Esophagus muscularis mucosa (tissue), 4 donors: Measurements from ENCODE around the gene DNAAF5. TPM values are rescaled to one million over a fixed set of nuclear protein-coding genes. Genes with fewer than 3 reads are reported as not detected.

ENCODE experiments used
- DNase-seq: peaks from one replicate; pipeline ENCODE4 v3.0.0-alpha.2; 2017; ENCODE audit errors: extremely low spot score
- H3K27ac ChIP-seq, 4 donors: fragments of 200-600 bp; sonication (generic); replicated peaks in 1 of 4; 1 replicate in 3 of 4; 2 replicates in 1 of 4; pipeline ENCODE4 v1.5.1; 2016 to 2019; ENCODE audit warnings: mild to moderate bottlenecking in 1 of 4
- H3K27me3 ChIP-seq, 4 donors: fragments of 200-600 bp; sonication (generic); one replicate each; pipeline versions ENCODE4 v1.5.1 to v1.6.0; 2016 to 2019
- H3K36me3 ChIP-seq, 4 donors: fragments of 200-600 bp; sonication (generic); one replicate each; pipeline ENCODE4 v1.5.1; 2016 to 2019
- H3K4me1 ChIP-seq, 4 donors: fragments of 200-600 bp; sonication (generic); one replicate each; pipeline ENCODE4 v1.5.1; 2016 to 2019
- H3K4me3 ChIP-seq, 4 donors: fragments of 200-600 bp; sonication (generic); 1 replicate in 2 of 4; 2 replicates in 2 of 4; pipeline ENCODE4 v1.5.1; 2016 to 2019; ENCODE audit warnings: mild to moderate bottlenecking in 4 of 4, moderate library complexity in 1 of 4
- H3K9me3 ChIP-seq, 4 donors: fragments of 200-600 bp; sonication (generic); 1 replicate in 3 of 4; 2 replicates in 1 of 4; pipeline ENCODE4 v1.5.1; 2016 to 2019
- EP300 ChIP-seq: sonication (generic); formaldehyde crosslinking; IDR thresholded peaks from one replicate; pipeline ENCODE4 v1.6.1; 2017; ENCODE audit warnings: antibody characterized with exemption
- POLR2A ChIP-seq: fragments of 450-650 bp; IDR thresholded peaks from one replicate; pipeline ENCODE4 v1.6.1; 2017; ENCODE audit warnings: antibody characterized with exemption, moderate library complexity, mild to moderate bottlenecking, low read depth
- POLR2AphosphoS5 ChIP-seq, 2 donors: sonication (generic); formaldehyde crosslinking; IDR thresholded peaks; one replicate each; pipeline ENCODE4 v1.6.1; 2017; ENCODE audit warnings: antibody characterized with exemption in 2 of 2
- WGBS: methylation state at CpG from one replicate; pipeline ENCODE4 v1.1.5; 2018; 5-methylcytosine and 5-hydroxymethylcytosine counted together
- intact Hi-C: fragments of 100-400 bp; cut with DNase I; formaldehyde crosslinking; loops from one replicate; pipeline ENCODE4 v1.15.1; 2023
- total RNA-seq, 4 donors: library from RNA; depleted of rRNA; stranded (reverse); fragments of >200 nt; gene quantifications; one replicate each; pipeline versions ENCODE4 v1.1.0 to v1.2.1, GENCODE V29; 2016
- TF ChIP-seq, protein P1 (sequence below), 3 experiments: fragments of 200-600 bp in 2 of 3; fragments of 450-650 bp in 1 of 3; sonication (generic) in 2 of 3; IDR thresholded peaks; one replicate each; pipeline ENCODE4 v1.5.1; 2017 to 2019; ENCODE audit warnings: antibody characterized with exemption in 3 of 3, mild to moderate bottlenecking in 2 of 3, moderate library complexity in 1 of 3

DNAAF5 gene
- total RNA-seq, 4 donors from 2014 or later, result 21.2 to 32.7 (median 29.4) TPM

GRCh38 chr7:732556-732955 lies 6.1 kb downstream of the DNAAF5 start:
- TF ChIP-seq POLR2A (no peak), EP300 (no peak), POLR2AphosphoS5 (IDR thresholded peaks at IDR 0.05) (no peak)
- TF ChIP-seq, protein P1, sequence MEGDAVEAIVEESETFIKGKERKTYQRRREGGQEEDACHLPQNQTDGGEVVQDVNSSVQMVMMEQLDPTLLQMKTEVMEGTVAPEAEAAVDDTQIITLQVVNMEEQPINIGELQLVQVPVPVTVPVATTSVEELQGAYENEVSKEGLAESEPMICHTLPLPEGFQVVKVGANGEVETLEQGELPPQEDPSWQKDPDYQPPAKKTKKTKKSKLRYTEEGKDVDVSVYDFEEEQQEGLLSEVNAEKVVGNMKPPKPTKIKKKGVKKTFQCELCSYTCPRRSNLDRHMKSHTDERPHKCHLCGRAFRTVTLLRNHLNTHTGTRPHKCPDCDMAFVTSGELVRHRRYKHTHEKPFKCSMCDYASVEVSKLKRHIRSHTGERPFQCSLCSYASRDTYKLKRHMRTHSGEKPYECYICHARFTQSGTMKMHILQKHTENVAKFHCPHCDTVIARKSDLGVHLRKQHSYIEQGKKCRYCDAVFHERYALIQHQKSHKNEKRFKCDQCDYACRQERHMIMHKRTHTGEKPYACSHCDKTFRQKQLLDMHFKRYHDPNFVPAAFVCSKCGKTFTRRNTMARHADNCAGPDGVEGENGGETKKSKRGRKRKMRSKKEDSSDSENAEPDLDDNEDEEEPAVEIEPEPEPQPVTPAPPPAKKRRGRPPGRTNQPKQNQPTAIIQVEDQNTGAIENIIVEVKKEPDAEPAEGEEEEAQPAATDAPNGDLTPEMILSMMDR (IDR thresholded peaks at IDR 0.05), result no peak
- intact Hi-C loops, result no loop called here
- Histone ChIP-seq H3K27me3 (no peaks in the 10 kb centered on the region), H3K4me3 (no peak overlapping the region), H3K4me1 (peaks cover 19 to 34% (median 32%) of the 10 kb centered on the region in 4 donors), H3K9me3 (peaks cover 0 to 9% (median 0%) of the 10 kb centered on the region in 4 donors), H3K27ac (peak overlapping the region in 1 of 4 donors; percentile 23), H3K36me3 (peaks cover 6 to 37% (median 21%) of the 10 kb centered on the region in 4 donors)
- 94% methylated on average over 3 of the region's 3 CpGs for WGBS
- DNase-seq, result no peak

DNA sequence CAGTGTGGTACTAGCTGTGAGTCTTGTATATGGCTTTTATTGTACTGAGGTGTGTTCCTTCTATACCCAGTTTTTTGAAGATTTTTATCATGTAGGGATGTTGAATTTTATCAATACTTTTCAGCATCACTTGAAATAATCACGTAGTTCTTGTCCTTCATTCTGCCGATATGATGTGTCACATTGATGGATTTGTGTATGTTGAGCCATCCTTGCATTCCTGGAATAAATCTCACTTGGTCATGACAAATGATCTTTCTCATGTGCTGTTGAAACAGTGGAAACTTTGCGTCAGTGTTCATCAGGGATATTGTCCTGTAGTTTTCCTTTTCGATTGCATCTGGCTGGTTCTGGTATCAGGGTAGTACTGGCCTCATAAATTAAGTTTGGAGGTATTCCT lies 7.7 kb downstream of the DNAAF5 start:
- Histone ChIP-seq H3K27me3 (no peaks in the 10 kb centered on the region), H3K4me1 (peaks cover 8 to 28% (median 18%) of the 10 kb centered on the region in 4 donors), H3K4me3 (no peak overlapping the region), H3K36me3 (peaks cover 6 to 41% (median 24%) of the 10 kb centered on the region in 4 donors), H3K27ac (no peak overlapping the region), H3K9me3 (peaks cover 0 to 9% (median 0%) of the 10 kb centered on the region in 4 donors)
- 99% methylated on average over 4 of the region's 4 CpGs for WGBS
- TF ChIP-seq, protein P1 (IDR thresholded peaks at IDR 0.05), result no peak
- TF ChIP-seq POLR2A, result no peak
- TF ChIP-seq POLR2AphosphoS5 (IDR thresholded peaks at IDR 0.05), result no peak
- no peak for TF ChIP-seq EP300
- intact Hi-C loops, result no loop called here
- no peak for DNase-seq

- no peak for DNase-seq
- intact Hi-C loops, result no loop called here
- TF ChIP-seq, protein P1 (IDR thresholded peaks at IDR 0.05), result no peak
- TF ChIP-seq POLR2A (no peak), POLR2AphosphoS5 (IDR thresholded peaks at IDR 0.05) (no peak), EP300 (no peak)
- Histone ChIP-seq H3K27ac (no peak overlapping the region), H3K9me3 (peaks cover 0 to 9% (median 0%) of the 10 kb centered on the region in 4 donors), H3K27me3 (no peaks in the 10 kb centered on the region), H3K36me3 (peaks cover 6 to 41% (median 27%) of the 10 kb centered on the region in 4 donors), H3K4me3 (no peak overlapping the region), H3K4me1 (peaks cover 8 to 28% (median 17%) of the 10 kb centered on the region in 4 donors)
- 93% methylated on average over 11 of the region's 11 CpGs for WGBS
Measured at GRCh38 chr7:734808-735207, 8.3 kb downstream of the DNAAF5 start.

DNA sequence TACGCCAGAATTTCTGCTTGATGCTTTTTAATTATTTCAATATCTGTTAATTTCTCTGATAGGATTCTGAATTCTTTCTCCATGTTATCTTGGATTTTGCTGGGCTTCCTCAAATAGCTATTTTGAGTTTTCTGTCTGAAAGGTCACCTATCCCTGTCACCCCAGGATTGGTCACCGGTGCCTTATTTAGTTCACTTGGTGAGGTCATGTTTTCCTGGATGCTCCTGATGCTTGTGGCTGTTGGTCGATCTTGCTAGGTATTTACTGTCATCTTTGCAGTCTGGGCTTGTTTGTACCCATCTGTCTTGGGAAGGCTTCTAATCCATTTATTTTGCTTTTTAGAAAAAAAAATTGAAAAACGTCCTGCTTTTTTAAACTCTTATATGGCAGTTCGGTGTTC lies 11.7 kb downstream of the DNAAF5 start:
- intact Hi-C loops, result no loop called here
- Histone ChIP-seq H3K27me3 (no peaks in the 10 kb centered on the region), H3K36me3 (peaks cover 11 to 44% (median 40%) of the 10 kb centered on the region in 4 donors), H3K4me1 (peaks cover 0 to 4% (median 0%) of the 10 kb centered on the region in 4 donors), H3K27ac (no peak overlapping the region), H3K4me3 (no peak overlapping the region), H3K9me3 (peaks cover 0 to 9% (median 0%) of the 10 kb centered on the region in 4 donors)
- TF ChIP-seq EP300 (no peak), POLR2A (no peak), POLR2AphosphoS5 (IDR thresholded peaks at IDR 0.05) (no peak)
- TF ChIP-seq, protein P1 (IDR thresholded peaks at IDR 0.05), result no peak
- DNase-seq, result no peak
- WGBS, result 81% methylated on average over 5 of the region's 5 CpGs
